SK-N-SH (cell line): Measurements from ENCODE around the gene ENTPD1.

ENCODE experiments used
- EP300 ChIP-seq, 2 experiments: IDR thresholded peaks; 2 replicates each; pipeline versions ENCODE4 v1.4.0 to v1.6.1; 2012; ENCODE audit warnings: borderline replicate concordance in 1 of 2, low read depth in 1 of 2, low read length in 1 of 2
- GABPA ChIP-seq: IDR thresholded peaks from 2 replicates; pipeline ENCODE4 v1.4.0; 2012; ENCODE audit warnings: low read depth, mild to moderate bottlenecking
- MXI1 ChIP-seq: IDR thresholded peaks from 2 replicates; pipeline ENCODE4 v1.6.1; 2012; ENCODE audit warnings: mild to moderate bottlenecking, low read depth, low read length, improper control_type of control experiment
- NFIC ChIP-seq: IDR thresholded peaks from 2 replicates; pipeline ENCODE4 v1.4.0; 2012; ENCODE audit warnings: borderline replicate concordance
- RFX5 ChIP-seq: IDR thresholded peaks from 2 replicates; pipeline ENCODE4 v1.6.1; 2012; ENCODE audit warnings: mild to moderate bottlenecking, improper control_type of control experiment, low read length
- RXRA ChIP-seq: IDR thresholded peaks from 2 replicates; pipeline ENCODE4 v1.4.0; 2012; ENCODE audit warnings: low read depth, mild to moderate bottlenecking, borderline replicate concordance
- SMC3 ChIP-seq: IDR thresholded peaks from 2 replicates; pipeline ENCODE4 v1.6.1; 2012; ENCODE audit warnings: low read depth, low read length, improper control_type of control experiment
- TAF1 ChIP-seq: IDR thresholded peaks from 2 replicates; pipeline ENCODE4 v1.6.1; 2012; ENCODE audit warnings: low read depth, mild to moderate bottlenecking, low read length, moderate library complexity, borderline replicate concordance
- TF ChIP-seq, protein P1 (sequence below): fragments of 200-600 bp; sonication (generic); IDR thresholded peaks from 2 replicates; pipeline ENCODE4 v1.6.1; 2017; ENCODE audit warnings: antibody characterized with exemption, mild to moderate bottlenecking, moderate library complexity
- TF ChIP-seq, protein P2 (sequence below): fragments of 150-350 bp; IDR thresholded peaks from 2 replicates; pipeline ENCODE4 v1.6.1; 2017; ENCODE audit warnings: antibody characterized with exemption, low read length, low read depth, borderline replicate concordance
- TF ChIP-seq, protein P3 (sequence below): IDR thresholded peaks from 2 replicates; pipeline ENCODE4 v1.4.0; 2012; ENCODE audit warnings: low read depth

DNA sequence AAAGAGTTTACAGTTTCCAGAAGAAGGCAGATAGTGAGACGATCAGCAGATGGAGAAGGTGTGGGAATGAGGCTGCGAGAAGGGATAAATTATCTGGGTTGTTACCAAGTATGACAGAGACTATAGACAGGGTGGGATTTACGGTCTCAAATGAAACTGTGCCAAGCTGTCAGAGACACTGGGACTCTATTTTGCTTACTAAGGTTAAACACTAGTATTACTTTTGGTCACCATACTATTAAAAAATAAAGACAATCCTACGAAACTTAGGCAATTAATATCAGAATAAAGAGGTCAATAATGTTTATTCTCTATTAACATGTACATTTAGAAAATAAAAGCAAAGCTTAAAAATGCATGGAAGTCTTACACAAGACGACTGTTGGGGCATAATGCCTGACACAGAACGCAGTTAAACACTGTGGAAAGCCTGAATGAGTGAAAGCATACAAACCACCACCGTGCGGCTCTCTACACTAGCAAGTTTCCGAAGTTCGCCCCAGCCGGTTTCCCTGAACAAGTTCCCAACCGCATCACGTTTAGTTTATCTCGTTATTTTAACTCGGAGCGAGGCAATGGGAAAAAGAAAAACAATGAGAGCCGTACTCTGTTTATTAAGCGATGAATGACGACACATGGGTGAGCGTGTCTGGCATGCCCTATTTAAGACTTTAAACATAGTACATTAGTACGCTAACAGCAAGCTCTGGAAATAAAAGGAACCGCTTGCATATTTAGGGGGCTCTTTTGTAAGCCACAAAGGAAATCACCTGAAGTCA, 150.9 kb downstream of the ENTPD1 start:
- TF ChIP-seq, protein P1, sequence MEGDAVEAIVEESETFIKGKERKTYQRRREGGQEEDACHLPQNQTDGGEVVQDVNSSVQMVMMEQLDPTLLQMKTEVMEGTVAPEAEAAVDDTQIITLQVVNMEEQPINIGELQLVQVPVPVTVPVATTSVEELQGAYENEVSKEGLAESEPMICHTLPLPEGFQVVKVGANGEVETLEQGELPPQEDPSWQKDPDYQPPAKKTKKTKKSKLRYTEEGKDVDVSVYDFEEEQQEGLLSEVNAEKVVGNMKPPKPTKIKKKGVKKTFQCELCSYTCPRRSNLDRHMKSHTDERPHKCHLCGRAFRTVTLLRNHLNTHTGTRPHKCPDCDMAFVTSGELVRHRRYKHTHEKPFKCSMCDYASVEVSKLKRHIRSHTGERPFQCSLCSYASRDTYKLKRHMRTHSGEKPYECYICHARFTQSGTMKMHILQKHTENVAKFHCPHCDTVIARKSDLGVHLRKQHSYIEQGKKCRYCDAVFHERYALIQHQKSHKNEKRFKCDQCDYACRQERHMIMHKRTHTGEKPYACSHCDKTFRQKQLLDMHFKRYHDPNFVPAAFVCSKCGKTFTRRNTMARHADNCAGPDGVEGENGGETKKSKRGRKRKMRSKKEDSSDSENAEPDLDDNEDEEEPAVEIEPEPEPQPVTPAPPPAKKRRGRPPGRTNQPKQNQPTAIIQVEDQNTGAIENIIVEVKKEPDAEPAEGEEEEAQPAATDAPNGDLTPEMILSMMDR = no peak
- no peak for TF ChIP-seq RFX5
- no peak for TF ChIP-seq RXRA
- 0 out of 2 replicates have a peak, but pooled peaks have one; percentile 21 for TF ChIP-seq SMC3
- TF ChIP-seq, protein P2, sequence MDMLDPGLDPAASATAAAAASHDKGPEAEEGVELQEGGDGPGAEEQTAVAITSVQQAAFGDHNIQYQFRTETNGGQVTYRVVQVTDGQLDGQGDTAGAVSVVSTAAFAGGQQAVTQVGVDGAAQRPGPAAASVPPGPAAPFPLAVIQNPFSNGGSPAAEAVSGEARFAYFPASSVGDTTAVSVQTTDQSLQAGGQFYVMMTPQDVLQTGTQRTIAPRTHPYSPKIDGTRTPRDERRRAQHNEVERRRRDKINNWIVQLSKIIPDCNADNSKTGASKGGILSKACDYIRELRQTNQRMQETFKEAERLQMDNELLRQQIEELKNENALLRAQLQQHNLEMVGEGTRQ = no peak
- TF ChIP-seq, protein P3, sequence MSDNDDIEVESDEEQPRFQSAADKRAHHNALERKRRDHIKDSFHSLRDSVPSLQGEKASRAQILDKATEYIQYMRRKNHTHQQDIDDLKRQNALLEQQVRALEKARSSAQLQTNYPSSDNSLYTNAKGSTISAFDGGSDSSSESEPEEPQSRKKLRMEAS = no peak
- TF ChIP-seq MXI1 = peak; percentile 31; the same call in 1 of the 2 replicates
- no peak for TF ChIP-seq TAF1
- TF ChIP-seq EP300 (IDR thresholded peaks at IDR 0.05; ENCODE audit: borderline replicate concordance in 1 of 2, low read depth in 1 of 2, low read length in 1 of 2) = no peak
- TF ChIP-seq NFIC = no peak
- TF ChIP-seq GABPA = no peak
